Mucosa of rectum (tissue), 2 donors: ENCODE measurements around the gene EFL1.
"Not testable (repeated sequence)": the region's sequence is repeated elsewhere in the genome, so short reads cannot be mapped to it uniquely, and the experiment has no call there.

Source experiments
- H3K27ac ChIP-seq, 2 donors: one replicate each; pipeline ENCODE4 v1.7.0; 2013; ENCODE audit warnings: inconsistent platforms in 2 of 2, low read depth in 2 of 2, low read length in 2 of 2
- H3K27me3 ChIP-seq, 2 donors: one replicate each; pipeline ENCODE4 v1.7.0; 2013; ENCODE audit warnings: low read length in 2 of 2; ENCODE audit not compliant: control insufficient read depth in 2 of 2, insufficient read depth in 2 of 2
- H3K36me3 ChIP-seq, 2 donors: one replicate each; pipeline ENCODE4 v1.7.0; 2013; ENCODE audit warnings: low read length in 2 of 2; ENCODE audit not compliant: control insufficient read depth in 2 of 2, insufficient read depth in 2 of 2
- H3K4me1 ChIP-seq, 2 donors: one replicate each; pipeline ENCODE4 v1.7.0; 2013; ENCODE audit warnings: low read length in 2 of 2, mild to moderate bottlenecking in 1 of 2; ENCODE audit not compliant: control insufficient read depth in 2 of 2, insufficient read depth in 2 of 2
- H3K4me3 ChIP-seq, 2 donors: one replicate each; pipeline ENCODE4 v1.7.0; 2013; ENCODE audit warnings: low read length in 2 of 2
- H3K9ac ChIP-seq, 2 donors: one replicate each; pipeline ENCODE4 v1.7.0; 2013; ENCODE audit warnings: low read length in 2 of 2, low read depth in 1 of 2, mild to moderate bottlenecking in 1 of 2
- H3K9me3 ChIP-seq, 2 donors: one replicate each; pipeline ENCODE4 v1.7.0; 2013; ENCODE audit warnings: low read length in 2 of 2; ENCODE audit not compliant: control insufficient read depth in 2 of 2
- donor health status: healthy.
- donor health status: Normal muscosa, but diverticular disease.

Gene EFL1

DNA sequence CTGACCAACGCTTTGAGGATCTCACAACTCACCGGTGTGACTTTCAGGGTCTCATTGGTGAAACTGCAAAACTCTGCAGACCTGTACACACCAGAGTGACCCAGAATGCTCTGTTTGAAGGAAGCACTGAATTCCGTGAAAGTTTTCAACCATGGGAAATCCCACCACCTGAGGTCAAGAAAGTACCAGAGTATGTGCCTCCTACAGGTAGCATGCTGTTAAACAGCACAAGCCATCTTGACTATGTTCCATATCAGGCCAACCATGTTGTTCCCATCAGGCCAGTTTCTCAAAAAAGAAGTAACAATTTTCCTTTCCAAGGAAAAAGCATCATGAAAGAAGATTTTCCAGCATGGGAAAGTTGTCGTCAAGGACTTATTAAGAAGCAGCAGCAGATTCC, 19.9 kb upstream of the EFL1 start:
- H3K4me3 ChIP-seq, H3K36me3 ChIP-seq, H3K4me1 ChIP-seq, H3K9me3 ChIP-seq, H3K27me3 ChIP-seq, H3K9ac ChIP-seq, H3K27ac ChIP-seq: not testable (repeated sequence)

DNA sequence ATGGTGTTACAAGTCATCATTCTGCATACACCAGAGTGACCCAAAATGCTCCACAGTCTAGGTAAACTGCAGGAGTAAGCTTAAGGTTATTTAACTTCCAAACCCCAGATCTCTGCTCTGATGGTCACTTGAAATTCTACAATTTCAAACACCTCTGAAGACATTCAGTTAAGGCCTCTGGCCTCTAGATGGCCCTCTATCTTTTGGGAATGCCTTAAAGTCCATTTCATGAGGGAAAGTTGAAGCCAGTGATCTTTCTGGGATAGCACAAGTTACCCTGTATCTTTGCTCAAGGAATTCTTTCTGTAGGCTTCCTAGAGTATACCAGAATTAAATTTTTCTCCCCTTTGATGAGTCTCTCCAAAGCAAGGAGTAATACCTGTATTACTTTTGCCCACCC, 18.7 kb upstream of the EFL1 start:
- not testable (repeated sequence) for H3K4me1 ChIP-seq, H3K27ac ChIP-seq, H3K4me3 ChIP-seq, H3K9me3 ChIP-seq, H3K36me3 ChIP-seq, H3K27me3 ChIP-seq, H3K9ac ChIP-seq

DNA sequence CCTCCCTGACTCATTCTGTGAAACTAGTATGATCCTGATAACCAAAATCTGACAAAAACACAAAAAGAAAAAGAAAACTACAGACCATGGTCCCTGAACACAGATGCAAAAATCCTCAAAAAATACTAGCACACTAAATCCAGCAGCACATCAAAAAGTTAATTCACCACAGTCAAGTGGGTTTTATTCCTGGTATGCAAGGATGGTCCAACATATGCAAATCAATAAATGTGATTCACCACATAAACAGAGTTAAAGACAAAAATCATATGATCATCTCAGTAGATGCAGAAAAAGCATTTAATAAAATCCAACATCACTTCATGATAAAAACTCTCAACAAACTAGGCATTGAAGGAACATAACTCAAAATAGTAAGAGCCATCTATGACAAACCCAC, 12.9 kb upstream of the EFL1 start:
- Histone ChIP-seq H3K9ac (no peak overlapping the region), H3K27me3 (no peaks in the 10 kb centered on the region), H3K4me1 (no peaks in the 10 kb centered on the region), H3K4me3 (no peak overlapping the region), H3K36me3 (no peaks in the 10 kb centered on the region), H3K9me3 (no peaks in the 10 kb centered on the region), H3K27ac (no peak overlapping the region)

DNA sequence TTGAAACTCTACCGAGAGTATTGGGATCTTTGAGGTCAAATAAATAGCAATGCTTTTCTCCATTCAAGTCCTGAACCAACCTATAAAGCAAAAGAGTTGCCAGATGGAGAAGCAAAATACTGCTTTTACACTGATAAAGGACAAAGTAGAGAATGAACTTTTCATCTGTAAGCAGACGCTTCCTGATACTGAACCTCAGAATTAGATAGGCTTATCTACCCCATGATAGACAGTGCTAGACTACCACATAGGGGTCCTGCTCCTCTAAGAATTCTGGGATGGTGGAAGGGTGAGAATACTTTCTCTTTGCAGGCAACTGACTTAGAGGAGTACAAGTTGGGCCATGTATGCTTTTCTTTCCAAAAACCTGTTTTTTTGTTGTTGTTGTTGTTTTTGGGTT, 9.6 kb upstream of the EFL1 start:
- no peak overlapping the region for H3K4me3 ChIP-seq
- no peaks in the 10 kb centered on the region for H3K27me3 ChIP-seq
- no peak overlapping the region for H3K27ac ChIP-seq
- H3K36me3 ChIP-seq, result no peaks in the 10 kb centered on the region
- no peaks in the 10 kb centered on the region for H3K9me3 ChIP-seq
- no peak overlapping the region for H3K9ac ChIP-seq
- no peaks in the 10 kb centered on the region for H3K4me1 ChIP-seq

DNA sequence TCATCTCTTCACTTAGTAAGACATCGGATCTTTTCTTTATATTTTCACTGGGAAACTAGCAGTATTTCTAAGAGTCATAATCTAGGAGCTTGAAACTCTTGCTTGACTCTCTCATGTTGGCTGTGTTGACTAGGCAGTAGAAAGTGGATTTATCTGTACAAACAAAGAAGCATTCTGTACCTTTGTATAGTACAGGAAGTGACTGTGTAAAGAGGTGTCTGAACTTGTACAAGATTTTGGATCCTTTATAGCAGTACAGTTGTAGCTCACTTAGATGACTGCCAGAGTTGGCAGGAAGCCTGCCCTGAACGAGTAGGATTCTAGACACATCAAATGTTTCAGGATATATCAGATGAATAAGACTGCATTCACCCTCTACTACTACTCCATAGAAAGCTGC, 5.9 kb upstream of the EFL1 start:
- not testable (repeated sequence) for H3K27me3 ChIP-seq, H3K36me3 ChIP-seq

DNA sequence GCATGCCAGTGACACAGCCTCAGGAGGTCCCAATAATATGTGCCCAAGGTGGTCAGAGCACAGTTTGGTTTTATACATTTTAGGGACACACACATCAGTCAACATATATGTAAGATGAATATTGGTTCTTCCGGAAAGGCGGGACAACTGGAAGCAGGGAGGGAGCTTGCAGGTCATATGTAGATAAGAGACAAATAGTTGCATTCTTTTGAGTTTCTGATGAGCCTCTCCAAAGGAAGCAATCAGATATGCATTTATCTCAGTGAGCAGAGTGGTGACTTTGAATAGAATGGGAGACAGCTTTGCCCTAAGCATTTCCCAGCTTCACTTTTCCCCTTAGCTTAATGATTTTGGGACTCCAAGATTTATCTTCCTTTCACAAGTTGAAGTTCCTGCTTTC, 4.6 kb upstream of the EFL1 start:
- H3K36me3 ChIP-seq, H3K4me1 ChIP-seq, H3K4me3 ChIP-seq, H3K9me3 ChIP-seq, H3K9ac ChIP-seq, H3K27ac ChIP-seq, H3K27me3 ChIP-seq: not testable (repeated sequence)

More for the DNA sequence above, 5.9 kb upstream of the EFL1 start:
- H3K27ac ChIP-seq, H3K9me3 ChIP-seq, H3K4me1 ChIP-seq, H3K9ac ChIP-seq, H3K4me3 ChIP-seq: not testable (repeated sequence)

DNA sequence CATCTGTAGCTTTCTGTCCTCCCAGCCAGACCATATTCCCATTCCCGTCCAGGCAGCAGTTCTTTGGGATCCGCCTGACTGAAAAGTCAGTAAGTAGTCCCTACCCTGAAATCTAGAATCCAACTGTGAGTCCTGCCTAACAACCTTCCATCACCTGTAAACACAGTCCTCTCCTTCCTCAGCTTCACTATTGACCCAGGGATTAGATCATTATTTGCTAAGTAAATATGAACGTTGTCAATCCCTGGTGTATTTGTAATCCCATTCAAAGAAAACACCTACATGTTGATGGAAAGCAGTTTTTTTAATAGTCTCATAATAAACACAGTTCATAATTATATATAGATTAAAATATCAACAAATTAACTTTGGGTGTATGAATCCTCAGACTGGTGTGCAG, 816 bp upstream of the EFL1 start:
- peaks cover 0 to 7% of the 10 kb centered on the region in 2 donors for H3K36me3 ChIP-seq
- H3K9me3 ChIP-seq, result no peaks in the 10 kb centered on the region
- peaks cover 11 to 12% of the 10 kb centered on the region in 2 donors for H3K4me1 ChIP-seq
- H3K27ac ChIP-seq, result peak overlapping the region; percentile 85 to 89
- H3K27me3 ChIP-seq, result no peaks in the 10 kb centered on the region
- peak overlapping the region; percentile 41 to 76 for H3K9ac ChIP-seq
- H3K4me3 ChIP-seq, result peak overlapping the region; percentile 87 to 91

DNA sequence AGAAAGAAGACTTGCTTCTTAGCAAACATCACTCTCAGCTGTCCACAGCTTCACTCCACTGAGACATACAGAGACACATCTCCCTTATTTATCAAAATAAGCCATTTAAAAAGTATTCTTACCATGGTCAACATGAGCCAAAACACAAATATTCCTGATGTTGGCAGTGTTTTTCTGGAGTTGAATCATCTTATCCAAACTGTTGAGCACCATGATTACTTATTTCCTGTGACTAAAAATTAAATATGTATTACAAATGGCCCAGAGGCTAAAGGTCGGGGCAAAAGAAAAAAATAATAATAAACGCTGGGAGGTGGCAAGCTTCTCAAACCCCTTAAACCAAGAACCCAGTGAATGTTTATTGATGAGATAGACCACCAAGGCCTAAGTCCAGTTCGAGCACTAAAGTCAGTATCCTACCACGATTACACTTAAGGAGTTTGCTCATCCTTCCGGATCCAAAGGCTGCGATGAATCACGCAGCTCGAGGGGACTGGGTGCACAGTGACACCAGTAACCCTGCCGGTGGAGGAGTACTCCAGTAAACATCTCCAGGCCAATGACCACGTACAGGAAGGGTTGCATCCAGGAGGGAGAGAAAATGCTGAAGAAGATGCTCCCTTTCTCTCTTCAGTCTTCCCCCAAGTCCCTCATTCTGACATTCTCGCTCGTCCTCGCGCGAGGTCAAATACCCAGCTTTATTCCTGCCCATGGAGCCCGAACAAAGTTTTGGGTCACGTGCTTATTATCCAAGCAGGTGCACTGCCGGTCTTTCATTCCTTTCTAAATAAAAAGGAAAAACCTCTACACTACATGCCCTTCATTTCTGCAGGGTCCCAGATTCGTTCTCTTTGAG, 740 bp downstream of the EFL1 start:
- H3K27me3 ChIP-seq, H3K9me3 ChIP-seq: not testable (repeated sequence)
- Histone ChIP-seq H3K9ac (peak overlapping the region; percentile 74 to 76), H3K27ac (peak overlapping the region; percentile 85 to 89), H3K4me3 (peak overlapping the region; percentile 87 to 91), H3K4me1 (peaks cover 11 to 12% of the 10 kb centered on the region in 2 donors), H3K36me3 (peaks cover 3 to 12% of the 10 kb centered on the region in 2 donors)

DNA sequence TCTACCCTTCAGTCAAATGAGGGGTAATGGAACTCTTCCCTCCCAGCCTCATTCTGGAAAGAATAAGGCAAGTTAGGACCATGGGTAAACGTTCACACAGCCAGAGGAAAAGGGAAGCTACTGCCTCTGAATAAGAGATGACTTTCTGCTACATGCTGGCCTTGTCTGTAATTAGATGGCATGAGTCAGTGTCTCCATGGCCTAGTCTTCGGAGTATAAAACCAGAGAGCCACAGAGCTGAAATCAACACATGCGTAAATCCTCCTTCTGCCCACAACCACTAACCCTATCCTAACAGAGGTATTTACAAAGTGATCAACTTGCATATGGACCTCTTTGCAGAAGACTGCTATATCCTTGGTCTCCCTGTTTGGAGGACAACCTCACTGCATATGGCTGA, 14.3 kb downstream of the EFL1 start:
- not testable (repeated sequence) for H3K9me3 ChIP-seq, H3K9ac ChIP-seq, H3K4me1 ChIP-seq, H3K27me3 ChIP-seq, H3K4me3 ChIP-seq, H3K27ac ChIP-seq
- H3K36me3 ChIP-seq, result peaks cover 10% of the 10 kb centered on the region in 2 donors

DNA sequence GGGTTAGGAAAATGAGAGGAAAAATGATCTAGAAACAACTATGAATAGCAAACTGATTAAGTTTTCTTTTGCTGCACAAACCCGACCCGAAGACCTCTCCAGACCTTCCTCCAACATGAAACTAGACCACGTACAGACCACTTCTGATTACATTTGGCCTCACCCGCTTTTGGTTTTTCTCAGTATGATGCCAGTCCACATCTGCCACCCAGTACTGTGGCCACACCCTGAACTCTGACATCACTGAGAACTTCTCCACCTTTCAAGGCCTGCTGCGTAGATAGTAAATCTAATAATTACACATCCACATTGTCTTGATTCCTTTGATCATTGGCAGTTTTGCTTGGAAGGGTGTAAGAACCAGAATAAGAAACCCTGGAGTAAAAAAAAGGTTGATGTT, 16.6 kb downstream of the EFL1 start:
- H3K9me3 ChIP-seq, H3K4me3 ChIP-seq, H3K4me1 ChIP-seq, H3K36me3 ChIP-seq, H3K27ac ChIP-seq, H3K9ac ChIP-seq, H3K27me3 ChIP-seq: not testable (repeated sequence)
